GM10847 (cell line): Measurements from ENCODE around the gene SIM2.

ENCODE experiments used
- POLR2A ChIP-seq: IDR thresholded peaks from 2 replicates; pipeline ENCODE4 v1.6.1; 2011; ENCODE audit not compliant: insufficient read length; ENCODE audit errors: extremely low read depth

SIM2 gene

GRCh38 chr21:36678538-36678937 lies 20.4 kb upstream of the SIM2 start:
- no peak for TF ChIP-seq POLR2A

- TF ChIP-seq POLR2A = no peak
Observed at GRCh38 chr21:36681117-36681631, 17.7 kb upstream of the SIM2 start.

GRCh38 chr21:36684957-36685714 lies 13.8 kb upstream of the SIM2 start:
- TF ChIP-seq POLR2A = no peak

GRCh38 chr21:36686955-36687354 lies 12.0 kb upstream of the SIM2 start:
- no peak for TF ChIP-seq POLR2A

- no peak for TF ChIP-seq POLR2A
Observed at GRCh38 chr21:36688324-36688723, 10.6 kb upstream of the SIM2 start.

GRCh38 chr21:36689324-36689723 lies 9.6 kb upstream of the SIM2 start:
- no peak for TF ChIP-seq POLR2A

GRCh38 chr21:36690628-36691554 lies 8.0 kb upstream of the SIM2 start:
- no peak for TF ChIP-seq POLR2A

- TF ChIP-seq POLR2A = no peak
Observed at GRCh38 chr21:36691555-36692041, 7.3 kb upstream of the SIM2 start.

GRCh38 chr21:36692114-36692834 lies 6.6 kb upstream of the SIM2 start:
- TF ChIP-seq POLR2A = no peak

GRCh38 chr21:36692835-36693488 lies 6.0 kb upstream of the SIM2 start:
- no peak for TF ChIP-seq POLR2A

GRCh38 chr21:36693489-36694030 lies 5.4 kb upstream of the SIM2 start:
- no peak for TF ChIP-seq POLR2A

GRCh38 chr21:36694031-36694515 lies 4.8 kb upstream of the SIM2 start:
- no peak for TF ChIP-seq POLR2A

- no peak for TF ChIP-seq POLR2A
Observed at GRCh38 chr21:36694593-36695282, 4.2 kb upstream of the SIM2 start.

GRCh38 chr21:36695283-36695634 lies 3.7 kb upstream of the SIM2 start:
- TF ChIP-seq POLR2A = no peak
